H1 (cell line): ENCODE measurements around the gene ANKRD11. TPM values are rescaled to one million over a fixed set of nuclear protein-coding genes. Genes with fewer than 3 reads are reported as not detected.

Experiments
- CBX8 ChIP-seq: fragments of 300-800, 300-1000 bp; sonication (generic); IDR thresholded peaks from 2 replicates; pipeline ENCODE4 v1.7.1; 2016; ENCODE audit warnings: low read depth, low read length, borderline replicate concordance
- CHD2 ChIP-seq: IDR thresholded peaks from 2 replicates; pipeline ENCODE4 v1.6.1; 2012; ENCODE audit warnings: low read length, improper control_type of control experiment
- CHD7 ChIP-seq: fragments of 300-600 bp; sonication (generic); IDR thresholded peaks from 2 replicates; pipeline ENCODE4 v1.7.1; 2012; ENCODE audit warnings: low read length, moderate library complexity, mild to moderate bottlenecking, inconsistent platforms; ENCODE audit not compliant: insufficient replicate concordance
- EP300 ChIP-seq, 2 experiments: IDR thresholded peaks; 1 replicate in 1 of 2; 2 replicates in 1 of 2; pipeline ENCODE4 v1.6.1; 2011 to 2012; ENCODE audit warnings: low read depth in 2 of 2, low read length in 2 of 2, mild to moderate bottlenecking in 2 of 2, borderline replicate concordance in 1 of 2, inconsistent platforms in 1 of 2, moderate library complexity in 1 of 2
- HDAC2 ChIP-seq, 2 experiments: fragments of 300-600 bp in 1 of 2; sonication (generic) in 1 of 2; IDR thresholded peaks; 2 replicates each; pipeline ENCODE4 v1.6.1; 2011 to 2012; ENCODE audit warnings: low read depth in 2 of 2, low read length in 2 of 2, mild to moderate bottlenecking in 2 of 2, moderate library complexity in 2 of 2, borderline replicate concordance in 1 of 2, inconsistent platforms in 1 of 2
- NRF1 ChIP-seq: IDR thresholded peaks from 2 replicates; pipeline ENCODE4 v1.6.1; 2011; ENCODE audit warnings: mild to moderate bottlenecking, low read depth, low read length, improper control_type of control experiment
- SIN3A ChIP-seq, 2 experiments: IDR thresholded peaks in 1 of 2; conservative IDR thresholded peaks in 1 of 2; 2 replicates each; pipeline ENCODE4 v1.6.1; 2011 to 2012; ENCODE audit warnings: low read length in 2 of 2, improper control_type of control experiment in 1 of 2, low read depth in 1 of 2, mild to moderate bottlenecking in 1 of 2
- SP1 ChIP-seq: IDR thresholded peaks from 2 replicates; pipeline ENCODE4 v1.6.1; 2011; ENCODE audit warnings: low read depth, low read length
- YY1 ChIP-seq: IDR thresholded peaks from 2 replicates; pipeline ENCODE4 v1.6.1; 2011; ENCODE audit warnings: low read depth, mild to moderate bottlenecking, low read length
- polyA plus RNA-seq, 7 experiments: library from polyadenylated mRNA; depleted of rRNA in 3 of 7; stranded (reverse) in 5 of 7; unstranded in 2 of 7; fragments of >200 nt in 5 of 7; fragments of 200-250 nt in 2 of 7; gene quantifications; 1 replicate in 5 of 7; 2 replicates in 1 of 7; 4 replicates in 1 of 7; pipeline versions ENCODE4 v1.2.1 to v1.2.3, GENCODE V29; 2011 to 2013; ENCODE audit warnings: missing spikeins in 2 of 7, mixed read lengths in 2 of 7
- total RNA-seq: library from RNA; stranded (reverse); fragmentation: NEBNext Ultra II Directional; extraction: Animal tissue kit (Norgen Biotek cat#: 25700); gene quantifications from 2 replicates; pipeline ENCODE4 v1.2.1, GENCODE V29; 2021

ANKRD11 gene
- total and polyA plus RNA-seq, 2 of the 8 experiments (the other 6 are each of a cell fraction or from before 2014, with no cell fraction given), result 46.5 to 142 TPM

DNA sequence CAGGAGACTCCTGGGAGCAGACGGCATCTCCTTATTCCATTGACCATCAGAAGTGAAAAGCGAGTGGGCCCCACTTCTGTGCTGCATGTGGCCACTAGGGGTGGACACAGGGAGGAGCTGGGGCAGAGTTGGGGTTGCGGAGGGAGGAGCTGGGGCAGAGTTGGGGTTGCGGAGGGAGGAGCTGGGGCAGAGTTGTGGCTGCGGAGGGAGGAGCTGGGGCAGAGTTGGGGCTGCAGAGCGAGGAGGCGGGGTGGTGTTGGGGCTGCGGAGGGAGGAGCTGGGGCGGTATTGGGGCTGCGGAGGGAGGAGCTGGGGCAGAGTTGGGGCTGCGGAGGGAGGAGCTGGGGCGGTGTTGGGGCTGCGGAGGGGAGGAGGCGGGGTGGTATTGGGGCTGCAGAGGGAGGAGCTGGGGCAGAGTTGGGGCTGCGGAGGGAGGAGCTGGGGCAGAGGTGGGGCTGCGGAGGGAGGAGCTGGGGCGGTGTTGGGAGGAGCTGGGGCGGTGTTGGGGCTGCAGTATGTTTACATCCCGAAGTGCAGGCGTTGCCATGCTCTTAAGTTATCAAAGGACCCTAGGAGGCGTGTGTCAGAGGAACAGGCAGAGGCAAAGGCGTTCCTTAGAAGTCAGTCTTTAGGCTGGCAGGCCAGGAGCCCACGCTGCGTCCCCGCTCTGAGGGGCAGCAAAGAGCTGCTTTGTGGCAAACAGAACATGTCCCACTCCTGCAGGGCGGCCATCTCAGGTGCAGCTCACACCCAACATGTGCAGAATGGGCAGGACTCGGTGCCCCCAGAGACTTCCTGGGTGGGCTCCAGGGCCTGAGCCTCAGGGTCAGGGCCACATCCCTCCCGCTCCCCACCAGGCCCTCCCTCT, 196.9 kb downstream of the ANKRD11 start (continued):
- TF ChIP-seq EP300 (IDR thresholded peaks at IDR 0.05; ENCODE audit: borderline replicate concordance in 1 of 2, low read depth in 2 of 2, low read length in 2 of 2) (no peak), SP1 (peak; percentile 64; the same call in 1 of the 2 replicates), HDAC2 (IDR thresholded peaks at IDR 0.05; ENCODE audit: borderline replicate concordance in 1 of 2, low read depth in 2 of 2, low read length in 2 of 2) (no peak), CHD2 (no peak), YY1 (0 out of 2 replicates have a peak, but pooled peaks have one; percentile 24), SIN3A (conservative IDR thresholded peaks at IDR 0.05 in 1 of 2, IDR thresholded peaks at IDR 0.05 in 1 of 2; ENCODE audit: low read depth in 1 of 2, low read length in 2 of 2) (peak in 1 of 2 experiments; percentile 83; a peak in 1 of 4 replicates), NRF1 (no peak), CBX8 (no peak), CHD7 (no peak)
